GM12801 (cell line): Measurements from ENCODE around the gene PHYH.

Experiments
- TF ChIP-seq, protein P1 (sequence below): IDR thresholded peaks from one replicate; pipeline ENCODE4 v1.5.1; 2011; ENCODE audit warnings: control low read depth; ENCODE audit not compliant: insufficient read length; ENCODE audit errors: extremely low read depth

The PHYH gene

DNA sequence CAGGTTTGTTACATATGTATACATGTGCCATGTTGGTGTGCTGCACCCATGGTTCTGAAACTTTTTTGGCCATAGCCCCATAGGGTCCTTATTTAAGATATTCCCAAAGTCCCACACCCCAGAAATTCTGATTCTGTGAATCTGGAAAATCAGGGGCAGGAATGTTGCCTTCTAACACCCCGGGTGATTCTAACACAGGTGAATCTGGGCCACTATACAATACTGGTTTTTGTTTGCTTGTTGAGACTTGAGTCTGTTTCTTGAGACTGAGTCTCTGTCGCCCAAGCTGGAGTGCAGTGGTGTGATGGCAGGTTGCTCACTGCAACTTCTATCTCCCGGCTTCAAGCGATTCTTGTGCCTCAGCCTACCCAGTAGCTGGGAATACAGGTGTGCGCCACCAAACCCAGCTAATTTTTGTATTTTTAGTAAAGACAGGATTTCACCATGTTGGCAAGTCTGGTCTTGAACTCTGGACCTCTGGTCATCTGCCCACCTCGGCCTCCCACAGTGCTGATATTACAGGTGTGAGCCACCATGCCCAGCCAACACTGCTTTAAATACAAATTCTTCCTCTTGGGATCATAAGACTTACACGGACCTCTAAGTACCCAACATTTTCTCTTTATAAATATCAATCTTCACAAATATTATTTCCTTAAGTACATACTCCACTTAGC lies 16.9 kb upstream of the PHYH start:
- TF ChIP-seq, protein P1, sequence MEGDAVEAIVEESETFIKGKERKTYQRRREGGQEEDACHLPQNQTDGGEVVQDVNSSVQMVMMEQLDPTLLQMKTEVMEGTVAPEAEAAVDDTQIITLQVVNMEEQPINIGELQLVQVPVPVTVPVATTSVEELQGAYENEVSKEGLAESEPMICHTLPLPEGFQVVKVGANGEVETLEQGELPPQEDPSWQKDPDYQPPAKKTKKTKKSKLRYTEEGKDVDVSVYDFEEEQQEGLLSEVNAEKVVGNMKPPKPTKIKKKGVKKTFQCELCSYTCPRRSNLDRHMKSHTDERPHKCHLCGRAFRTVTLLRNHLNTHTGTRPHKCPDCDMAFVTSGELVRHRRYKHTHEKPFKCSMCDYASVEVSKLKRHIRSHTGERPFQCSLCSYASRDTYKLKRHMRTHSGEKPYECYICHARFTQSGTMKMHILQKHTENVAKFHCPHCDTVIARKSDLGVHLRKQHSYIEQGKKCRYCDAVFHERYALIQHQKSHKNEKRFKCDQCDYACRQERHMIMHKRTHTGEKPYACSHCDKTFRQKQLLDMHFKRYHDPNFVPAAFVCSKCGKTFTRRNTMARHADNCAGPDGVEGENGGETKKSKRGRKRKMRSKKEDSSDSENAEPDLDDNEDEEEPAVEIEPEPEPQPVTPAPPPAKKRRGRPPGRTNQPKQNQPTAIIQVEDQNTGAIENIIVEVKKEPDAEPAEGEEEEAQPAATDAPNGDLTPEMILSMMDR: no peak

GRCh38 chr10:13315361-13315760 lies 15.5 kb upstream of the PHYH start:
- TF ChIP-seq, protein P1: no peak

DNA sequence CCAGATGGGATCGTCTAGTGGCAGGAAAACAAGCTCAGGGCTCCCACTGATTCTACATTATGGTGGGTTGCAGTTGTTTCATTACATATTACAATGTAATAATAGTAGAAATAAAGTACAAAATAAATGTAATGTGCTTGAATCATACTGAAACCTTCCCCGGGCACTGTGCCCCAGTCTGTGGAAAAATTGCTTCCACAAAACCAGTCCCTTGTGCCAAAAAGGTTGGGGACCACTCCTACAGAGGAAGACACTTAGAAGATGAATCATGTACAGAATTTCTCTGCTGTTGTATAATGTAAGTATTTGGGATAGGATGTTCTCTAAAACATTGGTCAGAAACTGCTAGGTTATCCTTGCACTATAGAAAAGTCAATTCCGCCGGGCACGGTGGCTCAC lies 11.3 kb upstream of the PHYH start:
- TF ChIP-seq, protein P1: no peak

- TF ChIP-seq, protein P1: no peak
Observed at GRCh38 chr10:13310518-13311176, 10.8 kb upstream of the PHYH start.

DNA sequence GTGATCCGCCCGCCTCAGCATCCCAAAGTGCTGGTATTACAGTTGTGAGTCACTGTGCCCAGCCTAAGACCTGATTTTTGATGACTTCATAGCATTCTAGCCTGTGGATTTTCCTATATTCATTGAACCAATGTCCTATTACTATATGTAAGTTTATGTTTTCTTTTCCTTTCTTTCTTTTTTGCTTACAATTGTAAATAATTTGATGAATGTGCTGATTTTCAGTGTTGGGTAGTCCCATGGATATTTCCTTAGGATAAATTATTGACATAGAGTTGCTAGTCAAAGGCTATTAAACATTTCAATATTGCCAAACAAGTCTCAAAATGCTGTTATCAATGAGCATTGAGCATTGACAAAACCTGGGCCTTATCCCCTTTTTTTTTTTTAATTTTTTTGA lies 9.9 kb upstream of the PHYH start:
- TF ChIP-seq, protein P1: no peak

DNA sequence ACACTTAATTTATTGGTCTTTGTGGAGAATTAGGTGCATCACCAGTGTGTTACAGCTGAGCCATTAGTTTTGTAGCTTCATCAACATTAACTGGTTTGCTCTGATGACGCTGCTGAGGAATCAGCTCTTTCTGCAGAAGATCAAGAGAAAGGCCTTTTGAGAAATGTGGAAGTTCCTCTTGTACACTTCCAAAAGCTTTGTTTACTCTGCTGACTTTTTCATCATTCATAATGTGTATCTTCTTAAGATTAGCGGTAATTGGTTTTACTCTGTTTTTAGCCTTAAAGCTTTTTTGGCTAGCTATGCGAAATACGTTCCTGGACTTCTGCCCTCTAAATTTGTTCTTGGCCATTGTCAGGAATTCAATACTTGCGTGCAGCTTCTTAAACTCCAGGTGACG lies 8.2 kb upstream of the PHYH start:
- TF ChIP-seq, protein P1: no peak

DNA sequence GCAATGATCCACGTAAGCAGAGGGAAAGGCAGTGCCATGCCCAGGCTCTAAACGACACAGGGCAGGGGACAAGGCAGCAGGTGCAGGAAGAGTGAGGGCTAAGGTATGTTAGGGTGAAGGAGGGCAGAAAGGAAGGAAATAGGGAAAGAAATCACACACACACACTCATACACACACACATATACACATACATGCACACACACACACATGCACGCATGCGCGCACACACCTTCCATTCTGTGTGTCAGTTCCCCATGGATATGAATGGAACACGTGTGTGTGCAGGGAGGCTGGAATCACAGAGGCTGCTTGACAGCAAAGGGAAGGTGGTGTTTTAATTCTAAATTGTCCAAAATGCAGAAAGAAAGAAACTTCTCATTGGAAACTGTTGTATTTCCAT lies 6.2 kb upstream of the PHYH start:
- TF ChIP-seq, protein P1: no peak
